ENCODE data around the gene LAMTOR1. TPM values are rescaled to one million over a fixed set of nuclear protein-coding genes. Genes with fewer than 3 reads are reported as not detected.

The LAMTOR1 gene
- total RNA-seq, 1 donor from 2014 or later: 72.8 TPM

DNA sequence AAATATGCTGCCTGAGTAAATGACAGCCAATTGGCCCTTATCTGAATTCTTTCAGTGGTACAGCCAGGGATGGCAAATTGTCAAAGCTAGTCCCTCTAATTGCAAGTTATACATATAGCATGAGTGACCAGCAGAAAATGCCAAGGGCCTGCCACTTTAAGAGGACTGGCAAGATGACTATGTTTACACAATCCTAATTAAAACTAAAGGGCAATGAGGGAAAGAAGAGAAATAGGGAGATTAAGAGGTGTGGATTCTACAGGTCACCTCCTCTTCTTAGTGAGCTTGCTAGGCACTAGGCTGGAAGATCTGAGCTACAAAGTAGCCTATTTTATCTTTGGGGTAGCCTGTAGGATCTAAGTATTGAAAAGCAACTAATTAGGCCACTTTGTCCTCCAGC, 36.2 kb downstream of the LAMTOR1 start:
- no peak for DNase-seq
- no peak for ATAC-seq (ENCODE audit: poor library complexity)
- intact Hi-C loops (cut with DNase I): no loop called here

DNA sequence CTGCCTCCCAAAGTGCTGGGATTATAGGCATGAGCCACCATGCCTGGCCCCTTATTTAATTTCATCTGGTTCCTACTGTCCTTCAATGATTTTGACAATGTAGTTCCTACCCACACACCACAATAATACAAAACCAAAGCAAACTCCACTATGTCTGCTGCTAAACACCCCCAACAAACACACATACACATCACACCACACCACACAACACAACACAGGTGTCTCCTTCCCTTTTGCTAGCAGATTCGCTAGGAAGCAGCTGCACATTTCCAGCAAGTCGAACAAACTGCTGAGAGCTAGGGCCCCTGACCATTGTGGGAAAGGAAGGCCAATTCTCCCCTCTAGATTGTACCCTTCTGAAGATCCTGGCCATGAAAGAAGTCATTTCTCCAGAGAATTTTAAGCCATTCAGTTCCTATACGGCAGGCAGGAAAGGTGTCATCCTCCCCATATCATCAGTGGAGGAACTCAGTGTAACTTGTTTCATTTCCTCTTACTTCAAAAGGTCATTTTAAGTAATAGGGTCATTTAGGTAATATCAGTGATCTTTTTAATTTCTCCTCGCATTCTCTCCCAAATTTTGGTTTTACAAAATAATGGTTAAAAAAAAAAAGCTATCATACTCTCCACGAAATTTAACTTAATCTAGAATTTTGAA, 41.2 kb downstream of the LAMTOR1 start:
- intact Hi-C loops (cut with DNase I): no loop called here
- ATAC-seq (ENCODE audit: poor library complexity) (no peak), DNase-seq (no peak)

DNA sequence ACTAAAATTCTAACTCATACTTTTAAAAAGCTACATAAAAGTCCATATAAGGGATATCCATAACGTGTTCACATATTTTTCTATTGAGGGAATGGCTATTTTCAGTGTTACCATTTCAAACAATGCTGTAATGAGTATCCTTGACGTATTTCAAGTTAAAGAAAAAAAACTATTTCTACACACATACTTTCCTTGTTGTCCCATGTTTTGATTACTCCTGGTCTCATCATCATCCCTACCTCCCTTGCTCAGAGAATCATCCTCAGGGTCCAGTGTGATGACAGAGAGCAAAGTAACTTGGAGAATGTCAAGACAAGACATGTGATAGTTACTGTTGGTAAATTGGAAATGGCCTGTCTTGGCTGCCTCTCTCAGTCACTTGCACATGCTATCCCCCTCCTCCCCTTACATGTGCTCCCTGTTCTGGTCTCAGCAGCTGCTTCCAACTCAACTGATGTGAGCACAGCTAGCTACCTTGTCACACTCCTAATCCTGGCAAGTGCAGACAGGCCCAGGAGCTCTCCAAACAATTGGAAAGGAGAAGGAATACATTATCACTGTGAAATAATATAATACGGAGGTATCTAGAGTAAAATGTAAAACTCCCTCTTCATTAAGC, 44.6 kb downstream of the LAMTOR1 start:
- intact Hi-C loops (cut with DNase I): no loop called here
- no peak for ATAC-seq (ENCODE audit: poor library complexity)
- no peak for DNase-seq

DNA sequence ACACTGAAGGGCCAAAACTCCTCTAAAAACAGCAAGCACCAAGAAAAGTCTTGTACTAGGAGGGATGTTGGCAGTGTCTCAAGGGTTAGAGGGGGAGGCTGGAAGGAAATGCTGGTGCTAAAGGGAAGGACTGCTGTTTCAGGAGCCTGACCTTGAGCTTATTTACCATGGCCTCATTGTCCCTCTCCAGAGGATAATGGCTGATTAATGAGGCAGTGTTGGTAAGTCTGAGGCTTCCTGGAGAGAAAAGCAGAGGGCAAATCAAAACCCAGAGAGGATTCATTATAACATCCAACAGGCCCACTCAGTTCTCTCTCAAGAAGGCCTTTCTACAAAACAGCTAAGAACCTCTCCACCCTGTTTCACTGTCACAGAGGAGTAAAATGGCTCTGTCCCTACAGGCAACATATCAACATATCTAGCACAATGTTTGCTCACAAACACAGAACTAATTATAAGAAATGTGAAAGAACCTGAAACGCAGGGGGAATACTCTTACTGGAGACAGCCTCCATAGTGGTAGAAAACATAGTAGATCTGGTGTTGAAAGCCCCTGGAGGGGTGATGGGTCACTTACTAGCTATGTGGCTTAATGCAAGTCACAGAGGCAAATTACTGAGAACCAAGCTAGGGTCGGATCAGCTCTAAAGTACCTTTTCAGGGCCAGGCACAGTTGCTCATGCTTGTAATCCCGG, 54.2 kb downstream of the LAMTOR1 start:
- ATAC-seq (ENCODE audit: poor library complexity) (no peak), DNase-seq (no peak)

More for the DNA sequence above, 54.2 kb downstream of the LAMTOR1 start:
- intact Hi-C loops (cut with DNase I): no loop called here

Small RNAs within 50 kb of the gene (microRNA-seq; reads per million reads assigned to microRNA genes)
- not detected for gene MIR3165

Other genes with a start within 250 kb of the LAMTOR1 start
- not detected for gene DEFB131B, start 224.8 kb downstream of the LAMTOR1 start, total RNA-seq
- 2.7 TPM for gene XNDC1N, start 174.7 kb downstream of the LAMTOR1 start, total RNA-seq
- gene RNF121, start 174.3 kb downstream of the LAMTOR1 start, total RNA-seq: 18.4 TPM
- gene IL18BP, start 104.4 kb downstream of the LAMTOR1 start, total RNA-seq: 3.7 TPM
- gene NUMA1, start 22.8 kb downstream of the LAMTOR1 start, total RNA-seq: 75.0 TPM
- gene LRRC51, start 22.4 kb downstream of the LAMTOR1 start, total RNA-seq: 6.4 TPM
- gene TOMT, start 2.6 kb upstream of the LAMTOR1 start, total RNA-seq: not detected
- gene ANAPC15, start 9.4 kb upstream of the LAMTOR1 start, total RNA-seq: 43.5 TPM
- 1.8 TPM for gene FOLR3, start 32.4 kb upstream of the LAMTOR1 start, total RNA-seq
- 0.94 TPM for gene FOLR1, start 88.8 kb upstream of the LAMTOR1 start, total RNA-seq
- gene FOLR2, start 113.5 kb upstream of the LAMTOR1 start, total RNA-seq: 27.1 TPM
- 133 TPM for gene INPPL1, start 121.5 kb upstream of the LAMTOR1 start, total RNA-seq
- not detected for gene PHOX2A, start 140.9 kb upstream of the LAMTOR1 start, total RNA-seq